Measurements from ENCODE around the gene ZSWIM5. TPM values are rescaled to one million over a fixed set of nuclear protein-coding genes. Genes with fewer than 3 reads are reported as not detected.
"Not testable (repeated sequence)": the region's sequence is repeated elsewhere in the genome, so short reads cannot be mapped to it uniquely, and the experiment has no call there.

ZSWIM5 gene
- total RNA-seq, 2 experiments from 2014 or later, result 0.50 TPM

DNA sequence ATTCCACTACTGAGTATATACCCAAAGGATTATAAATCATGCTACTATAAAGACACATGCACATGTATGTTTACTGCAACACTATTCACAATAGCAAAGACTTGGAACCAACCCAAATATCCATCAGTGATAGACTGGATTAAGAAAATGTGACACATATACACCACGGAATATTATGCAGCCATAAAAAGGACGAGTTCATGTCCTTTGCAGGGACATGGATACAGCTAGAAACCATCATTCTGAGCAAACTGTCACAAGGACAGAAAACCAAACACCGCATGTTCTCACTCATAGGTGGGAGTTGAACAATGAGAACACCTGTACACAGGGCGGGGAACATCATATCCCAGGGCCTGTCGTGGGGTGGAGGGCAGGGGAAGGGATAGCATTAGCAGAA lies 104.9 kb downstream of the ZSWIM5 start:
- CTCF ChIA-PET; POLR2A ChIA-PET; DNase-seq; H3K36me3 Mint-ChIP-seq (ENCODE audit: low read depth); H3K4me3 Mint-ChIP-seq; H3K27ac Mint-ChIP-seq; H3K9me3 Mint-ChIP-seq (ENCODE audit: insufficient read depth); ATAC-seq; H3K4me1 Mint-ChIP-seq (ENCODE audit: low read depth); H3K27me3 Mint-ChIP-seq (ENCODE audit: low read depth): not testable (repeated sequence)

DNA sequence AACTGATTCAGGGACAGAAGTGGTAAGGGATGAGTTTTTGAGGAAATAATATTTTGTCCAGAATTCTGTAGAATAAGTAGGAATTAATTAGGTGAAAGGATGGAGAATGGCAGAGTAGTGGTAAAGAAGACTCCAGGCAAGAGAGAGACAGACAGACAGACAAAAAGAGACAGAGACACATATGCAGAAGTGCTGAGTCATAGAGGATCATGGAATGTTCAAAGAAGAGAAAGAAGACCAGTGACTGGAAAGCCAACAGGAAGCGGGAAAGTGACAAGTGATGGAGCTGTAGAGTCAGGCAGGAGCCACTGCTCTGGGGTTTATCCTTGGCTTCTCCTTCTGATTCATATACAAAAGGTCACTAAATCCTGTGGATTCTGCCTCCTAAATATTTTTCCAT lies 108.5 kb downstream of the ZSWIM5 start:
- Mint-ChIP-seq H3K4me1 (ENCODE audit: low read depth) (no peaks in the 10 kb centered on the region), H3K4me3 (no peak overlapping the region), H3K9me3 (ENCODE audit: insufficient read depth) (no peaks in the 10 kb centered on the region), H3K27ac (no peak overlapping the region), H3K27me3 (ENCODE audit: low read depth) (peaks cover 9% of the 10 kb centered on the region), H3K36me3 (ENCODE audit: low read depth) (no peaks in the 10 kb centered on the region)
- DNase-seq (no peak), ATAC-seq (no peak)
- POLR2A ChIA-PET, result no interaction called here
- CTCF ChIA-PET, result no interaction called here

DNA sequence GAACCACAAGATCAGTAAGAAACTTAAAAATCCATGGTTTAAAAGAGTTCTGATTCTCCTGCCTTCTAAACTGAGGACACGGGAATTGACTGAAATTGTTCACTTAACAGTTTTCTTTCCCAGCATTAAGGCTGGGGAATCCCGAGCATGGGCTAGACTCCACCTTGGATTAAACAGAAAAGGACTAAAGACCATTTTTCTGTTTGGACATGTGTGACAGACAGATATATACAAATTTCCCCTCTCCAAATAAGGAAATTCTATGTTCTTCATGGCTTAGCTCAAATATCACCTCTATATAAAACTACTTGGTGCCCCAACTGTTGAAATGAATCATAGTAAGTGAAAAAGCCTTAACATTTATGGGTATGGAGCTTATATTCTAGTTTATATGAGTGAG lies 109.3 kb downstream of the ZSWIM5 start:
- ATAC-seq, result no peak
- no peak for DNase-seq
- Mint-ChIP-seq H3K27ac (no peak overlapping the region), H3K9me3 (ENCODE audit: insufficient read depth) (no peaks in the 10 kb centered on the region), H3K4me3 (no peak overlapping the region), H3K27me3 (ENCODE audit: low read depth) (peaks cover 9% of the 10 kb centered on the region), H3K36me3 (ENCODE audit: low read depth) (no peaks in the 10 kb centered on the region), H3K4me1 (ENCODE audit: low read depth) (no peaks in the 10 kb centered on the region)
- CTCF ChIA-PET, result no interaction called here
- POLR2A ChIA-PET, result no interaction called here

DNA sequence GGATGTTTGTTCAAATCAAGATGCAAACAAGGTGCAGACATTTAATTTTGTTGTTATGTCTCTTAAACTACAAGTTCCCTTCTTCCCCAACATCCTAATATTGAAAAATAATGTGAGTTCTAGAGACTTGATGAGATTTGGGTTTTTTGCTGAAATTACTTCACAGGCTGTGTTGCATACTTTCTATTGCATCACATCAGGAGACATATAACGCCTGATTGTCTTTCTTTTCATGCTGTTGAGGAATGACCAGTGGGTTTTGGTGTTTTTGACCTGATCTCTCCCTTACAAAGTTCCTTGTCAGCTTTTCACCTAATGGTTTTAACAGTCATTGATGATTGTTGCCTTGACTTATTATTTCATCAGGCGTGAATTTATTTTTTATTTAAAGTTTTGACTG lies 111.0 kb downstream of the ZSWIM5 start:
- Mint-ChIP-seq H3K36me3 (ENCODE audit: low read depth) (no peaks in the 10 kb centered on the region), H3K27me3 (ENCODE audit: low read depth) (peaks cover 3% of the 10 kb centered on the region), H3K4me3 (no peak overlapping the region), H3K4me1 (ENCODE audit: low read depth) (no peaks in the 10 kb centered on the region), H3K27ac (no peak overlapping the region), H3K9me3 (ENCODE audit: insufficient read depth) (no peaks in the 10 kb centered on the region)
- DNase-seq (no peak), ATAC-seq (no peak)
- CTCF ChIA-PET, result no interaction called here
- POLR2A ChIA-PET, result no interaction called here

DNA sequence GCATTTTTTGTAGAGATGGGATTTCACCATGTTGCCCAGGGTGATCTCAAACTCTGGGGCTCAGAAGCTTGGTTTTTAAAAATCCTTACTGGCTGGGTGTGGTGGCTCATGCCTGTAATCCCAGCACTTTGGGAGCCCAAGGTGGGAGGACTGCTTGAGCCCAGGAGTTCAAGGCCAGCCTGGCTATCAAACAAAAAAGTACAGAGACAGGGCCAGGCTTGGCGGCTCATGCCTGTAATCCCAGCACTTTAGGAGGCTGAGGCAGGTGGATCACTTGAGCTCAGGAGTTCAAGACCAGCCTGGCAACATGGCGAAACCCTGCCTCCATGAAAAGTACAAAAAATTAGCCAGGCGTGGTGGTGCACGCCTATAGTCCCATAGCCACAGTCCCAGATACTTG lies 112.0 kb downstream of the ZSWIM5 start:
- H3K36me3 Mint-ChIP-seq (ENCODE audit: low read depth); ATAC-seq; H3K9me3 Mint-ChIP-seq (ENCODE audit: insufficient read depth); H3K27me3 Mint-ChIP-seq (ENCODE audit: low read depth); DNase-seq; H3K4me1 Mint-ChIP-seq (ENCODE audit: low read depth); H3K27ac Mint-ChIP-seq; POLR2A ChIA-PET; CTCF ChIA-PET; H3K4me3 Mint-ChIP-seq: not testable (repeated sequence)

DNA sequence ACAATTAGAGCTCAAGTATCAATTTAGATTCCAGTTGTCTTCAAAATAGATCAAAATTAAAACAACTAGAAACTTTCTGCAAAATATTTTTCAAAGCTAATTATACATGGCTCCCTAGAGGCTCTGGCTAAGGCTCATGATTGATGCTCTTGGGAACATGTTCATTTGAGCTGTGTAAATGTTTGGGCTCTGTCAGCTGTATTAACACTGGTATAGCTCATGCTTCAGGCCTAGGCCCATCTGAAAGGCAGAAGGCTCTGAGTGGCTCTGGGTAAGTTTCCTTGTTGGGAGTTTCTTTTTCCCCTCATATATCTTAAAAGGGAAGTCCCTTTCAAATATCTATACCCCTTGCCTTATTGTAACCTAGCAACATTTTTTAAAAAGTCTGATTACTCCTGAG lies 113.1 kb downstream of the ZSWIM5 start:
- Mint-ChIP-seq H3K36me3 (ENCODE audit: low read depth) (no peaks in the 10 kb centered on the region), H3K27ac (no peak overlapping the region), H3K4me1 (ENCODE audit: low read depth) (no peaks in the 10 kb centered on the region), H3K9me3 (ENCODE audit: insufficient read depth) (no peaks in the 10 kb centered on the region), H3K27me3 (ENCODE audit: low read depth) (peaks cover 1% of the 10 kb centered on the region), H3K4me3 (no peak overlapping the region)
- DNase-seq (no peak), ATAC-seq (no peak)
- ChIA-PET POLR2A (no interaction called here), CTCF (no interaction called here)

DNA sequence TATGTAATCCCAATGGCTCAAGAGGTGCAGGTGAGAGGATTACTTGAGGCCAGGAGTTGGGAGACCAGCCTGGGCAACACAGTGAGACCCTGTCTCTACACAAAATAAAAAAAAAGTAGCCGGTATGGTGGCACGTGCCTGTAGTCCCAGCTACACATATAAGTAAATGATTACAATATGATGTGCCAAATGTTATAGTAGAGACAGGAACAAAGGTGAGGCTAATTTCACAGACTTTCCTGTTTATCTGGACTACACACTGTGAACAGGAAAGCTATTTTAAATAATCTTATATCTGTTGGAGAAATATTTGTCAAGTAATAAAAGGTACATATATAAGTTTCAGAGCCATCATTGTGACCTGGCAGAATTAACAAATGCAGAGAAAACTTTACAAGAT lies 116.7 kb downstream of the ZSWIM5 start:
- no peak for ATAC-seq
- DNase-seq, result no peak
- no peaks in the 10 kb centered on the region for H3K9me3 Mint-ChIP-seq (ENCODE audit: insufficient read depth)
- ChIA-PET CTCF (no interaction called here), POLR2A (no interaction called here)
- no peak overlapping the region for H3K4me3 Mint-ChIP-seq
- H3K36me3 Mint-ChIP-seq (ENCODE audit: low read depth), result no peaks in the 10 kb centered on the region
- peaks cover 4% of the 10 kb centered on the region for H3K27me3 Mint-ChIP-seq (ENCODE audit: low read depth)
- no peak overlapping the region for H3K27ac Mint-ChIP-seq
- H3K4me1 Mint-ChIP-seq (ENCODE audit: low read depth), result no peaks in the 10 kb centered on the region

DNA sequence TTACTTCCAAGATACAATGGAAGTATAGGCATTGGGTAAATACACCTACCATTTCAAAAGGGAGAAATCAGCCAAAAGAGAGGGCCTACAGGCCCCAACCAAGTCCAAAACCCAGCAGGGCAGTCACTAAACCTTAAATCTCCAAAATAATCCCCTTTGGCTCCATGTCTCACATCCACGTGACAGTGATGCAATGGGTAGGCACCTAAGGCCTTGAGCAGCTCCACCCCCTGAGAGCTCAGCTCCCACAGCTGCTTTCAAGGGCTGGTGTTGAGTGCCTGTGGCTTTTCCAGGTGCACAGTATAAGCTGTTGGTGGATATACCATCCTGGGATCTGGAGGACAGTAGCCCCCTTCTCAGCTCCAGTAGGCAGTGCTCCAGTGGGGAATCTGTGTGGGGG lies 121.8 kb downstream of the ZSWIM5 start:
- H3K36me3 Mint-ChIP-seq (ENCODE audit: low read depth), result no peaks in the 10 kb centered on the region
- CTCF ChIA-PET, result no interaction called here
- no peak overlapping the region for H3K4me3 Mint-ChIP-seq
- ATAC-seq, result no peak
- POLR2A ChIA-PET, result no interaction called here
- no peak overlapping the region for H3K27ac Mint-ChIP-seq
- no peak for DNase-seq
- H3K9me3 Mint-ChIP-seq (ENCODE audit: insufficient read depth), result no peaks in the 10 kb centered on the region
- H3K4me1 Mint-ChIP-seq (ENCODE audit: low read depth), result peaks cover 2% of the 10 kb centered on the region
- peaks cover 4% of the 10 kb centered on the region for H3K27me3 Mint-ChIP-seq (ENCODE audit: low read depth)

DNA sequence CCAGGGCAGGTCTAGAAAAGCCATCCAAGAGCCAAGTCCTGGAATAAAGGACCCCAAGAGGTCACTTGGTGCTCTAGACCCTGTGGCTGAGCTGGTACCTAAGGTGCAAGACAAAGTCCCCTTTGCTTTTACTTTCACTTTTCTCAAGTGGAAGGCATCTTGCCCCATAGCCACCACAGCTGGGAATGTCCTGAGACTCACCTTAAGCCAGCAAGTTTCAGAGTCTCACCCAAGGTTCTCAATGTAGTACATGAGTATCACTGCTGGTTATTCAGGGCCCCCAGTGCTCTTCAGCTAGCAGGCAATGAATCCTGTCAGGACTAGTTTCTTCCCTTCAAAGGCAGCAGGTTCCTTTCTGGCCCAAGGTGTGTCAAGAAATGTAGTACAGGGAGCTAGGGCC lies 126.9 kb downstream of the ZSWIM5 start:
- Mint-ChIP-seq H3K4me3 (no peak overlapping the region), H3K27ac (peak overlapping the region; percentile 26), H3K9me3 (ENCODE audit: insufficient read depth) (no peaks in the 10 kb centered on the region), H3K36me3 (ENCODE audit: low read depth) (peaks cover 2% of the 10 kb centered on the region), H3K4me1 (ENCODE audit: low read depth) (peaks cover 10% of the 10 kb centered on the region), H3K27me3 (ENCODE audit: low read depth) (peaks cover 19% of the 10 kb centered on the region)
- ChIA-PET CTCF (no interaction called here), POLR2A (no interaction called here)
- DNase-seq, result no peak
- ATAC-seq, result no peak

DNA sequence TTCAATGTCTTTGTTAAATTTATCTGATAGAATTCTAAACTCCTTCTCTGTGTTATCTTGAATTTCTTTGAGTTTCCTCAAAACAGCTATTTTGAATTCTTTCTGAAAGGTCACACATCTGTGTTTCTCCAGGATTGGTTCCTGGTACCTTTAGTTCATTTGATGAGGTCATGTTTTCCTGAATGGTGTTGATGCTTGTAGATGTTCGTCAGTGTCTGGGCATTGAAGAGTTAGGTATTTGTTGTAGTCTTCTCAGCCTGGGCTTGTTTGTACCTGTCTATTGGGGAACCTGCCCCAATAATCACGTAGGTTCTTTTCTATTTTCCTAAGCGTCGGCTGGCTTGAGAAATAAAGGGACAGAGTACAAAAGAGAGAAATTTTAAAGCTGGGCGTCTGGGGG lies 129.4 kb downstream of the ZSWIM5 start:
- CTCF ChIA-PET; H3K4me3 Mint-ChIP-seq; H3K27ac Mint-ChIP-seq; ATAC-seq; H3K4me1 Mint-ChIP-seq (ENCODE audit: low read depth); H3K9me3 Mint-ChIP-seq (ENCODE audit: insufficient read depth); H3K36me3 Mint-ChIP-seq (ENCODE audit: low read depth); POLR2A ChIA-PET; DNase-seq: not testable (repeated sequence)
- peaks cover 33% of the 10 kb centered on the region for H3K27me3 Mint-ChIP-seq (ENCODE audit: low read depth)

DNA sequence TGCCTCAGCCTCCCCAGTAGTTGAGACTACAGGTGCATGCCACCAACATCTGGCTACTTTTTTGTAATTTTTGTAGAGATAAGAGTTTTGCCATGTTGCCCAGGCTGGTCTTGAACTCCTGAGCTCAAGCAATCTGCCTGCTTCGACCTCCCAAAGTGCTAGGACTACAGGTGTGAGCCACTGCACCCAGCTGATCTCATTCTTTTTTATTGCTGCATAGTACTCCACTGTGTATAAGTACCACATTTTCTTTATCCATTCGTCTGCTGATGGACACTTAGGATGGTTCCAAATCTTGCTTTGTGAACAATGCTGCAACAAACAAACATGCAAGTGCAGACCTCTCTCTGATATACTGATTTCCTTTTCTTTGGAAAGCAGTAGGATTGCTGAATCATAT lies 134.8 kb downstream of the ZSWIM5 start:
- H3K27ac Mint-ChIP-seq, result no peak overlapping the region
- no peak for DNase-seq
- no peaks in the 10 kb centered on the region for H3K4me1 Mint-ChIP-seq (ENCODE audit: low read depth)
- no peaks in the 10 kb centered on the region for H3K9me3 Mint-ChIP-seq (ENCODE audit: insufficient read depth)
- H3K36me3 Mint-ChIP-seq (ENCODE audit: low read depth), result no peaks in the 10 kb centered on the region
- CTCF ChIA-PET, result no interaction called here
- no peak for ATAC-seq
- H3K27me3 Mint-ChIP-seq (ENCODE audit: low read depth), result peaks cover 31% of the 10 kb centered on the region
- POLR2A ChIA-PET, result no interaction called here
- no peak overlapping the region for H3K4me3 Mint-ChIP-seq

DNA sequence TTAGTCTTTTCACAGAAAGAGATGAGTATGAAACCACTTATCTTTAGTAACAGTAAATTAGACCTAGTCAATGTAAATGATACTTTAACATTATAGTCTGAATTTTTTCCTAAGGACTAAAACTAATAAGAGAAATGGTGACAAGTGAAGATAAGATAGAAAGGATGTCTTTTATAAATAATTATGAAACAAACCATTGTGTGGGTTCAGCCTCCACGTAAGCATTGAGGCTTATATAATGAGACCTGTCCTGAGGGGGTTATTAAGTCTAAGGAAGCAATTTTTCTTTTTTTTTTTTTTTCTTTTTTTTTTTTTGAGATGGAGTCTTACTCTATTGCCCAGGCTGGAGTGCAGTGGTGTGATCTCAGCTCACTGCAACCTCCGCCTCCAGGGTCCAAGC lies 138.6 kb downstream of the ZSWIM5 start:
- Mint-ChIP-seq H3K4me3 (no peak overlapping the region), H3K27ac (no peak overlapping the region), H3K9me3 (ENCODE audit: insufficient read depth) (peaks cover 4% of the 10 kb centered on the region), H3K36me3 (ENCODE audit: low read depth) (no peaks in the 10 kb centered on the region), H3K27me3 (ENCODE audit: low read depth) (peaks cover 3% of the 10 kb centered on the region), H3K4me1 (ENCODE audit: low read depth) (peaks cover 3% of the 10 kb centered on the region)
- ATAC-seq, result no peak
- POLR2A ChIA-PET, result no interaction called here
- CTCF ChIA-PET, result no interaction called here
- DNase-seq, result no peak

DNA sequence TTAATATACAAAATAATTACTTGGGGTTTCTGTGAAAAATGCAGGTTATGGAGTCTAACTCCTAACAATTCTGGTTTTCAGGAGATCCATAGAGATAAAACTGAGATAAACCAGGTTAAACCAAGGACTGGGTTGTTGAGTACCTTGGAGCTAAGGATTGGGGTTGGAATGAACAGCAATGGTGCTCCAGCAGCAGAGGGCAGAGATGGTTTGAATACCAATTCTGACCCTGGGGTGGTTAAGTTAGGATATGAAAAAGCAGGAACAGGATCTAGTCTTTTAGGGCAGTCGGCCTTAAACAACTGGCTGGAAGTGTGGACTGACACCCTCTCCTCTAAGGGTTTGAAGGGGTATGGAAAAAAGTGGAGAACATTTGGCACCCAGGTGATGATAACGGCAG lies 141.3 kb downstream of the ZSWIM5 start:
- Mint-ChIP-seq H3K4me3 (no peak overlapping the region), H3K27ac (no peak overlapping the region), H3K4me1 (ENCODE audit: low read depth) (peaks cover 3% of the 10 kb centered on the region), H3K27me3 (ENCODE audit: low read depth) (no peaks in the 10 kb centered on the region), H3K36me3 (ENCODE audit: low read depth) (no peaks in the 10 kb centered on the region), H3K9me3 (ENCODE audit: insufficient read depth) (peaks cover 4% of the 10 kb centered on the region)
- ATAC-seq, result no peak
- ChIA-PET POLR2A (no interaction called here), CTCF (no interaction called here)
- no peak for DNase-seq

DNA sequence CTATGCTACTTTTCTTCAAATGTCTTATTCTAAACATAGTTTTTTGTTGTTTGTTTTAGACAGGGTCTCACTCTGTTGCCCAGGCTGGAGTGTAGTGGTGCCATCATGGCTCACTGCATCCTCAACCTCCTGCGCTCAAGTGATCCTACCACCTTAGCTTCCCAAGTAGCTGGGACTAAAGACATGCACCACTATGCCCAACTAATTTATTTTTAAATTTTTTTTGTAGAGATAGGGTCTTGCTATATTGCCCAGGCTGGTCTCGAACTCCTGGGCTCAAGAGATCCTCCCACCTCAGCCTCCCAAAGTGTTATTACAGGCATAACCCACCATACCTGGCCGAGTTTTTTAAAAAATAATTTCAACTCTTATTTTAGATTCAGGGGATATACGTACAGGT lies 143.9 kb downstream of the ZSWIM5 start:
- H3K27me3 Mint-ChIP-seq (ENCODE audit: low read depth); ATAC-seq; POLR2A ChIA-PET; H3K4me1 Mint-ChIP-seq (ENCODE audit: low read depth); H3K4me3 Mint-ChIP-seq; H3K27ac Mint-ChIP-seq; H3K36me3 Mint-ChIP-seq (ENCODE audit: low read depth); H3K9me3 Mint-ChIP-seq (ENCODE audit: insufficient read depth); CTCF ChIA-PET; DNase-seq: not testable (repeated sequence)

All from activated CD8-positive, alpha-beta T cell treated with anti-CD3 and anti-CD28 coated beads, Interleukin-2, amount 10 ng/mL, durations not matched to agents 7 days and 5 days (primary cell).